SK-N-SH (cell line): ENCODE data around the gene RALY. TPM values are rescaled to one million over a fixed set of nuclear protein-coding genes. Genes with fewer than 3 reads are reported as not detected.
A peak's percentile ranks its signal among the peaks of the same experiment; 100 is the strongest.

ENCODE experiments used
- CTCF ChIA-PET: fragments of 300-600, 350-600 bp; formaldehyde crosslinking; extraction: SDS; loops from one replicate; lab custom pipeline; 2021; lab: Yijun Ruan, JAX
- POLR2A ChIA-PET: fragments of 350-600 bp; sonication (Branson Sonifier 250); formaldehyde crosslinking; extraction: SDS; loops from one replicate; lab custom pipeline; 2020; ENCODE audit warnings: antibody characterized with exemption, inconsistent platforms; lab: Yijun Ruan, JAX
- DNase-seq: peaks from one replicate; pipeline ENCODE4 v3.0.0; 2012
- H2AFZ ChIP-seq: fragments of 200-600 bp; sonication (generic); 2 replicates; pipeline ENCODE4 v1.8.1; 2016; ENCODE audit warnings: antibody characterized with exemption, mild to moderate bottlenecking, low read depth
- H3F3A ChIP-seq: fragments of 200-600 bp; sonication (generic); replicated peaks from 2 replicates; pipeline ENCODE3; 2016; ENCODE audit warnings: antibody characterized with exemption, mild to moderate bottlenecking; ENCODE audit not compliant: insufficient read depth
- H3K27ac ChIP-seq, 2 experiments: fragments of 200-500 bp in 1 of 2; fragments of 200-600 bp in 1 of 2; sonication (Bioruptor generic) in 1 of 2; sonication (generic), shearing (Covaris generic) in 1 of 2; 2 replicates each; pipeline versions ENCODE4 v1.5.1 to v1.6.1; 2014 to 2016; ENCODE audit warnings: low read depth in 2 of 2, inconsistent platforms in 1 of 2, low read length in 1 of 2, mild to moderate bottlenecking in 1 of 2, mixed read lengths in 1 of 2
- H3K27me3 ChIP-seq: fragments of 200-600 bp; sonication (generic), shearing (Covaris generic); 2 replicates; pipeline ENCODE4 v1.6.1; 2016; ENCODE audit warnings: mixed run types; ENCODE audit not compliant: insufficient read depth
- H3K36me3 ChIP-seq, 2 experiments: fragments of 200-500 bp in 1 of 2; fragments of 200-600 bp in 1 of 2; sonication (Bioruptor generic) in 1 of 2; sonication (generic) in 1 of 2; replicated peaks in 1 of 2; 2 replicates each; pipeline versions ENCODE3 to v1.5.1; 2014 to 2016; ENCODE audit warnings: low read length in 1 of 2, mild to moderate bottlenecking in 1 of 2; ENCODE audit not compliant: insufficient read depth in 2 of 2, control insufficient read depth in 1 of 2
- H3K4me1 ChIP-seq, 2 experiments: fragments of 200-500 bp in 1 of 2; fragments of 200-600 bp in 1 of 2; sonication (Bioruptor generic) in 1 of 2; sonication (generic), shearing (Covaris generic) in 1 of 2; 2 replicates each; pipeline versions ENCODE4 v1.5.1 to v1.6.1; 2014 to 2016; ENCODE audit warnings: low read depth in 1 of 2, low read length in 1 of 2, mixed run types in 1 of 2; ENCODE audit not compliant: insufficient read depth in 2 of 2, control insufficient read depth in 1 of 2
- H3K4me2 ChIP-seq: fragments of 200-600 bp; sonication (generic), shearing (Covaris generic); 2 replicates; pipeline ENCODE4 v1.6.1; 2017; ENCODE audit warnings: mixed run types
- H3K4me3 ChIP-seq, 2 experiments: fragments of 200-500 bp in 1 of 2; fragments of 200-600 bp in 1 of 2; sonication (Bioruptor generic) in 1 of 2; sonication (generic), shearing (Covaris generic) in 1 of 2; 2 replicates each; pipeline versions ENCODE4 v1.5.1 to v1.8.1; 2014 to 2016; ENCODE audit warnings: low read depth in 2 of 2, inconsistent platforms in 1 of 2, low read length in 1 of 2, mild to moderate bottlenecking in 1 of 2, mixed read lengths in 1 of 2, moderate library complexity in 1 of 2
- H3K79me2 ChIP-seq: fragments of 200-600 bp; sonication (generic); 2 replicates; pipeline ENCODE4 v1.8.1; 2017; ENCODE audit warnings: mild to moderate bottlenecking; ENCODE audit not compliant: insufficient read depth
- H3K9ac ChIP-seq: fragments of 200-600 bp; sonication (generic); 2 replicates; pipeline ENCODE4 v1.6.1; 2017; ENCODE audit warnings: mixed run types
- H3K9me2 ChIP-seq: fragments of 200-600 bp; sonication (generic); 2 replicates; pipeline ENCODE4 v1.6.1; 2017; ENCODE audit warnings: mixed run types
- H3K9me3 ChIP-seq: fragments of 200-600 bp; sonication (generic); 2 replicates; pipeline ENCODE4 v1.6.1; 2017; ENCODE audit warnings: mixed run types, mild to moderate bottlenecking, moderate library complexity
- H4K20me1 ChIP-seq: fragments of 200-600 bp; sonication (generic); 2 replicates; pipeline ENCODE4 v1.6.1; 2017; ENCODE audit warnings: mild to moderate bottlenecking, mixed run types; ENCODE audit not compliant: insufficient read depth
- CHD2 ChIP-seq: fragments of 150-350 bp; IDR thresholded peaks from 2 replicates; pipeline ENCODE4 v1.6.1; 2018; ENCODE audit warnings: low read length; ENCODE audit not compliant: partially characterized antibody
- EP300 ChIP-seq, 2 experiments: IDR thresholded peaks; 2 replicates each; pipeline versions ENCODE4 v1.4.0 to v1.6.1; 2012; ENCODE audit warnings: borderline replicate concordance in 1 of 2, low read depth in 1 of 2, low read length in 1 of 2
- EZH2phosphoT487 ChIP-seq: fragments of 200-600 bp; sonication (generic); IDR thresholded peaks from 2 replicates; pipeline ENCODE4 v1.6.1; 2017; ENCODE audit warnings: low read depth, mixed run types, mild to moderate bottlenecking, antibody characterized with exemption, moderate library complexity, borderline replicate concordance
- FOXM1 ChIP-seq: IDR thresholded peaks from 2 replicates; pipeline ENCODE4 v1.4.0; 2012; ENCODE audit warnings: low read depth, mild to moderate bottlenecking
- JUND ChIP-seq: IDR thresholded peaks from 2 replicates; pipeline ENCODE4 v1.4.0; 2012
- NFIC ChIP-seq: IDR thresholded peaks from 2 replicates; pipeline ENCODE4 v1.4.0; 2012; ENCODE audit warnings: borderline replicate concordance
- POLR2AphosphoS5 ChIP-seq: IDR thresholded peaks from 2 replicates; pipeline ENCODE4 v1.6.1; 2012; ENCODE audit warnings: low read depth, low read length
- SIN3A ChIP-seq: IDR thresholded peaks from 2 replicates; pipeline ENCODE4 v1.6.1; 2012; ENCODE audit warnings: low read depth, mild to moderate bottlenecking, low read length, moderate library complexity, borderline replicate concordance
- SMC3 ChIP-seq: IDR thresholded peaks from 2 replicates; pipeline ENCODE4 v1.6.1; 2012; ENCODE audit warnings: low read depth, low read length, improper control_type of control experiment
- TAF1 ChIP-seq: IDR thresholded peaks from 2 replicates; pipeline ENCODE4 v1.6.1; 2012; ENCODE audit warnings: low read depth, mild to moderate bottlenecking, low read length, moderate library complexity, borderline replicate concordance
- TCF12 ChIP-seq: IDR thresholded peaks from 2 replicates; pipeline ENCODE4 v1.4.0; 2012
- TEAD4 ChIP-seq: IDR thresholded peaks from 2 replicates; pipeline ENCODE4 v1.4.0; 2012; ENCODE audit warnings: mild to moderate bottlenecking, borderline replicate concordance; ENCODE audit not compliant: insufficient read depth
- WGBS: methylation state at CpG from one replicate; pipeline ENCODE4 v1.1.6; 2017; ENCODE audit warnings: low lambda C conversion rate; 5-methylcytosine and 5-hydroxymethylcytosine counted together
- polyA plus RNA-seq, 3 experiments: library from polyadenylated mRNA; depleted of rRNA; stranded (reverse); fragments of >200 nt; gene quantifications; 2 replicates each; pipeline ENCODE4 v1.2.3, GENCODE V29; 2012
- TF ChIP-seq, protein P1 (sequence below): IDR thresholded peaks from 2 replicates; pipeline ENCODE4 v1.4.0; 2012; ENCODE audit warnings: low read depth, borderline replicate concordance
- TF ChIP-seq, protein P2 (sequence below): IDR thresholded peaks from 2 replicates; pipeline ENCODE4 v1.6.1; 2012; ENCODE audit warnings: mild to moderate bottlenecking, low read depth, low read length, moderate library complexity
- TF ChIP-seq, protein P3 (sequence below): fragments of 150-350 bp; IDR thresholded peaks from 2 replicates; pipeline ENCODE4 v1.6.1; 2017; ENCODE audit warnings: antibody characterized with exemption, low read length, low read depth, borderline replicate concordance
- TF ChIP-seq, protein P4 (sequence below): IDR thresholded peaks from 2 replicates; pipeline ENCODE4 v1.4.0; 2012; ENCODE audit warnings: low read depth

Gene RALY
- polyA plus RNA-seq, 1 of the 3 experiments (the other 2 are of a cell fraction), result 130 TPM

DNA sequence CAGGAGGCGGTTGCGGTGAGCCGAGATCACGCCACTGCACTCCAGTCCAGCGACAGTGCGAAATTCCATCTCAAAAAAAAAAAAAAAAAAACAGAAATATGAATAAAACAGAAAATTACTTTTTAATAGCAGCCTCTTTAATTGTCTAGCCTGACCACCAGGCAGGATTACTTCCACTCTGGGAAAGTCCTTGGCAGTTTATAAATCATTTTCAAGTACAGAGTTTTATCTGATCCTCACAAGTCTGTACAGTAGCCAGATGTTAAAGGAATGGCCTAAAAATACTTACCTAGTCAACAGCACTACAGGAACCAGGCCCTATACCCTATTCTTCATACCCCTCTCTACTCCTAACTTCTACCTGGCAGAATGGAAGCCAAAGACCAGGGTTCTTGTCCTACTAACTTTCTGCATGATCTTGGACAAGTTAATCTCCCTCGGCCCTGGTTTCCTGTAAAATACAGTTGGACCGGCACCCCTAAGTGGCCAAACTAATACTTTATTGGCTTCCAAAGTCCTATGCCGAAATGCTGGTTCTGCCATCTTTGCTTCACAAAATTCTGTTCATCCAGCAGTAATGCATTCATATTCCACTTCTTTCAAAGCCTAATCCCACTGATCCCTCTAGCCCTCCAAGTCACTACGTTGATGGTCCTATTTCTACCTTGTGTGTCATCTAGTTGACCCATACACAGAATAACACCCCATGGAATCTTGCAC is 116.5 kb downstream of the RALY start:
- H3K4me1 ChIP-seq, result peaks cover 7 to 21% of the 10 kb centered on the region in 2 experiments; a peak in 3 of 4 replicates
- H3K9me2 ChIP-seq, result no peaks in the 10 kb centered on the region
- WGBS, result 86% methylated on average over 10 of the region's 10 CpGs
- H3K79me2 ChIP-seq, result peaks cover 69% of the 10 kb centered on the region
- ChIA-PET POLR2A (no interaction called here), CTCF (interaction anchor here (0.6 kb wide), 1 partner anchor 378 kb away, joined by 3 read pairs; no protein-coding TSS in a partner anchor)
- H2AFZ ChIP-seq, result no peak overlapping the region; the same call in 1 of the 2 replicates
- peak overlapping the region; percentile 86 for H3K4me2 ChIP-seq
- H3F3A ChIP-seq, result peaks cover 10% of the 10 kb centered on the region
- H3K4me3 ChIP-seq, result peak overlapping the region; percentile 87 to 88
- no peak overlapping the region; a peak in 1 of 4 replicates for H3K27ac ChIP-seq
- H4K20me1 ChIP-seq, result peaks cover 62% of the 10 kb centered on the region
- peaks cover 27 to 35% of the 10 kb centered on the region in 2 experiments for H3K36me3 ChIP-seq
- no peak overlapping the region for H3K9ac ChIP-seq
- no peaks in the 10 kb centered on the region for H3K27me3 ChIP-seq
- no peaks in the 10 kb centered on the region for H3K9me3 ChIP-seq
- TF ChIP-seq TAF1 (no peak), EZH2phosphoT487 (no peak), TEAD4 (no peak), JUND (no peak), POLR2AphosphoS5 (no peak), TCF12 (no peak), NFIC (no peak), CHD2 (no peak), SIN3A (no peak), FOXM1 (no peak), SMC3 (no peak), EP300 (IDR thresholded peaks at IDR 0.05; ENCODE audit: borderline replicate concordance in 1 of 2, low read depth in 1 of 2, low read length in 1 of 2) (no peak)
- TF ChIP-seq, protein P1, sequence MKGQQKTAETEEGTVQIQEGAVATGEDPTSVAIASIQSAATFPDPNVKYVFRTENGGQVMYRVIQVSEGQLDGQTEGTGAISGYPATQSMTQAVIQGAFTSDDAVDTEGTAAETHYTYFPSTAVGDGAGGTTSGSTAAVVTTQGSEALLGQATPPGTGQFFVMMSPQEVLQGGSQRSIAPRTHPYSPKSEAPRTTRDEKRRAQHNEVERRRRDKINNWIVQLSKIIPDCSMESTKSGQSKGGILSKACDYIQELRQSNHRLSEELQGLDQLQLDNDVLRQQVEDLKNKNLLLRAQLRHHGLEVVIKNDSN, result no peak
- TF ChIP-seq, protein P2, sequence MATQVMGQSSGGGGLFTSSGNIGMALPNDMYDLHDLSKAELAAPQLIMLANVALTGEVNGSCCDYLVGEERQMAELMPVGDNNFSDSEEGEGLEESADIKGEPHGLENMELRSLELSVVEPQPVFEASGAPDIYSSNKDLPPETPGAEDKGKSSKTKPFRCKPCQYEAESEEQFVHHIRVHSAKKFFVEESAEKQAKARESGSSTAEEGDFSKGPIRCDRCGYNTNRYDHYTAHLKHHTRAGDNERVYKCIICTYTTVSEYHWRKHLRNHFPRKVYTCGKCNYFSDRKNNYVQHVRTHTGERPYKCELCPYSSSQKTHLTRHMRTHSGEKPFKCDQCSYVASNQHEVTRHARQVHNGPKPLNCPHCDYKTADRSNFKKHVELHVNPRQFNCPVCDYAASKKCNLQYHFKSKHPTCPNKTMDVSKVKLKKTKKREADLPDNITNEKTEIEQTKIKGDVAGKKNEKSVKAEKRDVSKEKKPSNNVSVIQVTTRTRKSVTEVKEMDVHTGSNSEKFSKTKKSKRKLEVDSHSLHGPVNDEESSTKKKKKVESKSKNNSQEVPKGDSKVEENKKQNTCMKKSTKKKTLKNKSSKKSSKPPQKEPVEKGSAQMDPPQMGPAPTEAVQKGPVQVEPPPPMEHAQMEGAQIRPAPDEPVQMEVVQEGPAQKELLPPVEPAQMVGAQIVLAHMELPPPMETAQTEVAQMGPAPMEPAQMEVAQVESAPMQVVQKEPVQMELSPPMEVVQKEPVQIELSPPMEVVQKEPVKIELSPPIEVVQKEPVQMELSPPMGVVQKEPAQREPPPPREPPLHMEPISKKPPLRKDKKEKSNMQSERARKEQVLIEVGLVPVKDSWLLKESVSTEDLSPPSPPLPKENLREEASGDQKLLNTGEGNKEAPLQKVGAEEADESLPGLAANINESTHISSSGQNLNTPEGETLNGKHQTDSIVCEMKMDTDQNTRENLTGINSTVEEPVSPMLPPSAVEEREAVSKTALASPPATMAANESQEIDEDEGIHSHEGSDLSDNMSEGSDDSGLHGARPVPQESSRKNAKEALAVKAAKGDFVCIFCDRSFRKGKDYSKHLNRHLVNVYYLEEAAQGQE, result no peak
- TF ChIP-seq, protein P3, sequence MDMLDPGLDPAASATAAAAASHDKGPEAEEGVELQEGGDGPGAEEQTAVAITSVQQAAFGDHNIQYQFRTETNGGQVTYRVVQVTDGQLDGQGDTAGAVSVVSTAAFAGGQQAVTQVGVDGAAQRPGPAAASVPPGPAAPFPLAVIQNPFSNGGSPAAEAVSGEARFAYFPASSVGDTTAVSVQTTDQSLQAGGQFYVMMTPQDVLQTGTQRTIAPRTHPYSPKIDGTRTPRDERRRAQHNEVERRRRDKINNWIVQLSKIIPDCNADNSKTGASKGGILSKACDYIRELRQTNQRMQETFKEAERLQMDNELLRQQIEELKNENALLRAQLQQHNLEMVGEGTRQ, result no peak
- TF ChIP-seq, protein P4, sequence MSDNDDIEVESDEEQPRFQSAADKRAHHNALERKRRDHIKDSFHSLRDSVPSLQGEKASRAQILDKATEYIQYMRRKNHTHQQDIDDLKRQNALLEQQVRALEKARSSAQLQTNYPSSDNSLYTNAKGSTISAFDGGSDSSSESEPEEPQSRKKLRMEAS, result no peak
- DNase-seq, result no peak
